Hepatocyte (in vitro differentiated cells): Measurements from ENCODE around the gene DUSP16.

Experiments
- EZH2phosphoT487 ChIP-seq: fragments of 200-600 bp; sonication (generic); IDR thresholded peaks from one replicate; pipeline ENCODE4 v1.6.1; 2018; ENCODE audit warnings: antibody characterized with exemption, mild to moderate bottlenecking, low read depth, moderate library complexity; ENCODE audit not compliant: unreplicated experiment, severe bottlenecking
- TF ChIP-seq, protein P1 (sequence below): fragments of 200-600 bp; sonication (generic); IDR thresholded peaks from 2 replicates; pipeline ENCODE4 v1.5.1; 2016; ENCODE audit warnings: antibody characterized with exemption, mild to moderate bottlenecking; ENCODE audit not compliant: poor library complexity

DNA sequence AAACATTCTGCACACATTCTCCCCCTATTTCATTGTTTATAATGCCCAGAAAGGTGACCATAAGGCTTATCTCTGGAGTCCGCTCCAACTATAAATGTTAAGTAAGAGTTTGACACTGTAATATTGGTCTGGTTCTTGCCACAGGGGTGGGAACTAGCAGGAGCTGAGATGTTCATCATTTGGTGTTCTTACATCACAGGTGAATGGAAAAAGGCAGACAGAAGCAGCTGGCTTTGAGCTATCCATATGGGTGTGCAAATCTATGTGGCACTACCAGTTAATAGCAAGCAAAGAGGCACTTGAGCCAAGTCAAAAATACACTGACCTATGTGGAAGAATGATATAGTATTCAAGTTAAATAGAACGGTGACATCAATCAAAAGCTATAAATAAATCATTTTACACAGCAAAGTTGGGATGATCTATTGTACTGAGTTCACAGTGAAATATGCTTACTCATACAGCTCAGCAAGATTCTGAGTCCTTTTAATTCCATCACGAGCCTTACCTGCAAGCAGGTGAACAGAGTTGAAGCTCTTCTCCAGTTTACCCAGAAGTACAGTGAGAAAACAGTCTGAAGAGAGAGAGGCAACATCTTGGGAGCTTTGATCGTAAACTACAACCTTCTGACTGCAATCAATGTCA is 43.2 kb downstream of the DUSP16 start:
- TF ChIP-seq, protein P1, sequence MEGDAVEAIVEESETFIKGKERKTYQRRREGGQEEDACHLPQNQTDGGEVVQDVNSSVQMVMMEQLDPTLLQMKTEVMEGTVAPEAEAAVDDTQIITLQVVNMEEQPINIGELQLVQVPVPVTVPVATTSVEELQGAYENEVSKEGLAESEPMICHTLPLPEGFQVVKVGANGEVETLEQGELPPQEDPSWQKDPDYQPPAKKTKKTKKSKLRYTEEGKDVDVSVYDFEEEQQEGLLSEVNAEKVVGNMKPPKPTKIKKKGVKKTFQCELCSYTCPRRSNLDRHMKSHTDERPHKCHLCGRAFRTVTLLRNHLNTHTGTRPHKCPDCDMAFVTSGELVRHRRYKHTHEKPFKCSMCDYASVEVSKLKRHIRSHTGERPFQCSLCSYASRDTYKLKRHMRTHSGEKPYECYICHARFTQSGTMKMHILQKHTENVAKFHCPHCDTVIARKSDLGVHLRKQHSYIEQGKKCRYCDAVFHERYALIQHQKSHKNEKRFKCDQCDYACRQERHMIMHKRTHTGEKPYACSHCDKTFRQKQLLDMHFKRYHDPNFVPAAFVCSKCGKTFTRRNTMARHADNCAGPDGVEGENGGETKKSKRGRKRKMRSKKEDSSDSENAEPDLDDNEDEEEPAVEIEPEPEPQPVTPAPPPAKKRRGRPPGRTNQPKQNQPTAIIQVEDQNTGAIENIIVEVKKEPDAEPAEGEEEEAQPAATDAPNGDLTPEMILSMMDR: no peak
- no peak for TF ChIP-seq EZH2phosphoT487
